ENCODE results near the gene THBS3. TPM values are rescaled to one million over a fixed set of nuclear protein-coding genes. Genes with fewer than 3 reads are reported as not detected.

The THBS3 gene
- total RNA-seq, 2 experiments from 2014 or later, result 25.1 to 26.3 TPM

DNA sequence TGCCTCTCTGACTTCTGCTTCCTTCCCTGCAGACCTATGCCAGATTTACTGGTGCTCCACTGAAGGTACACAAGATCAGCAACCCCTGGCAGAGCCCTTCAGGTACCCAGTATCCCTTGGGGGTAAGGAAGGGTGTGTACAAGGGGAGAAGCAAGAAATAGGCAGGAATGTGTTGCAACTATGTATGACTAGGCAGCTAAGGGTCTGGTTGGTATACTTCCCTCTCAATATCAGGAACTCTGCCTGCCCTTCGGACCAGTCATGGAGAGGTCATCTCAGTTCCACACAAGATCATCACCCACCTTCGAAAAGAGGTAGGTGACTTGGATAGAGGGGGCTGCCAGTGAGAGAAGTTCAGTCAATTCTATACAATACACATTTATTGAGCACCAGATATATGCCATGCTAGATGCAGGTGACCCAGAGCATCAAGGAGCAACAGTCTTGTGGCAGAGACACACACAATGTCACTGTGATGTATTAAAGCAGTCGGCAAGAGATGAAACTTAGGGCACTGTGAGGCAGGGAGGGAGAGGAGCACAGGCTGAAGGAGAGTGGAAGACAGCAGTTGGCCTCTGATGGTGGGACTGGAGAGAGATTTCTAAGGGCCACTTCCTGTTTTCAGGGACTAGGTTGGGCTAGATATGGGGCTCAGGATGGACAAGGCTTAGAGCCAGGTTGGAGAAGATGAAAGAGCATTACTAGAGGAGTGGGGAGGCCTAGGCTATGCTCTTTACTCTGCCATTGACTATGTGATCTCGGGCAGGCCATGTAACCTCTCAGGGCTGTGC lies 2.8 kb upstream of the THBS3 start:
- H3K4me1 Mint-ChIP-seq, result peaks cover 26% of the 10 kb centered on the region
- H3K9me3 Mint-ChIP-seq, result no peaks in the 10 kb centered on the region
- H3K4me3 Mint-ChIP-seq, result peak overlapping the region; percentile 33
- no peak for ATAC-seq (ENCODE audit: low read depth)
- H3K27ac Mint-ChIP-seq, result peak overlapping the region; percentile 5
- POLR2A ChIA-PET, result interaction anchor here (1.8 kb wide), 1 partner anchor 33 kb away, joined by 8 read pairs; no protein-coding TSS in a partner anchor
- H3K36me3 Mint-ChIP-seq, result no peaks in the 10 kb centered on the region
- no peaks in the 10 kb centered on the region for H3K27me3 Mint-ChIP-seq
- no peak for DNase-seq

DNA sequence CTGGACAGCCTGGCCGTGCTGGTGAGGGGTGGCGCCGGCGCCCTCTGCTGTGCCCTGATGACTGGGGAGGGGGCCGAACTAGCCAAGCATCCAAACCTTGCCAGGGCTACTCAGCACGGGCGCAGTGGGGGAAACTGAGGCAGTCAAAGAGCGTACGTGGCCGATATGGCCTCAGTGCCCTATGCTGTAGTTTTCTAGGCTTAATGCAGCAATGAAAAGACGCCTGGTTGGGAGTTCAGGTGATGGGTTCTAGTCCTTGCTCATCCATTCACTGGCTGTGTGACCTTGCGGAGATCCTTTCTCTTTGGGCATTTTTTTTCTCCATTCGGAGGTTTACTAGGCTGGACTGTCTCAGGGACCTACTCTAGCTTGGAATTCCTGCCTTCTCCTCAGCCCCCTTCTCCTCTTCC lies 1.6 kb upstream of the THBS3 start:
- no peak for ATAC-seq (ENCODE audit: low read depth)
- Mint-ChIP-seq H3K4me3 (peak overlapping the region; percentile 90), H3K36me3 (no peaks in the 10 kb centered on the region), H3K9me3 (no peaks in the 10 kb centered on the region), H3K27ac (peak overlapping the region; percentile 90), H3K27me3 (no peaks in the 10 kb centered on the region), H3K4me1 (peaks cover 25% of the 10 kb centered on the region)
- no peak for DNase-seq
- POLR2A ChIA-PET, result interaction anchor here (1.1 to 3.7 kb wide), 9 partner anchors 9 to 41 kb away, joined by 3 to 65 read pairs (median 8); partner anchors contain the start of genes KRTCAP2 and TRIM46

DNA sequence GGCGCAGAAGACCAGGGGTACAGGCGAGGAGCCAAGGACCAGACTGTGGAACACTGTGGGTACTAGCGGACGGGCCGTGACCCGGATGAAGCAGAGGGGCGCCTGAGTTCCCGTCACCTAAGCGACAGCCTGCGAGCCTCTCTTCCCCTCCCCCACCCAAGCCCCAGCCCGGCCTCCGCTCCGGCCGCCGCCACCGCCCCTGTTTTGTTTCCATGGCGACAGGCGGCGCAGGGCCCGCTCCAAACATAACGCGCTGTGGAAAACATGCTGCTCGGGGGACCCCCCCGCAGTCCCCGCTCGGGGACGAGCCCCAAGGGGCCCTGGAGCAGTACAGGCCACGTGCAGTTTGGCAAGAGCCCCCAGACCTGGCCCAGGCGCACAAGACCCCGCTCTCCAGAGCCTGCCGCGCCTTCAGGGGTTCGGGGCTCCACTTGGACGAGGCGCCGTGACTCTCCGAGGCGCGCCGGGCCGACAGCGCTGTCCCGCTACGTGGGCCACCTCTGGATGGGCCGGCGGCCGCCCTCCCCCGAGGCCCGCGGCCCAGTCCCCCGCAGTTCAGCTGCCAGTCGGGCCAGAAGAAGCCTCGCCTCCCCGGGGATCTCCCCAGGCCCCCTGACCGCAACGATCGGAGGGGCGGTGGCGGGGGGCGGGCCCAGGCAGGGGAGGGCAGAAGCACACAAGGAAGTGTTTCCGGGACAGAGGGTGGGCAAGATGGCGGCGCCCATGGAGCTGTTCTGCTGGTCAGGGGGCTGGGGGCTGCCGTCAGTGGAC lies 1.0 kb upstream of the THBS3 start, which contains the start of gene MTX1:
TSS of gene MTX1 (plus strand) at position 155 of the 771 bp plus-strand sequence. CDS start at position 265, 110 bp downstream.
- Mint-ChIP-seq H3K9me3 (no peaks in the 10 kb centered on the region), H3K27ac (peak within 1 kb of the TSS; percentile 90), H3K36me3 (no peaks in the 10 kb centered on the region), H3K4me3 (peak within 1 kb of the TSS; percentile 90), H3K4me1 (peaks cover 25% of the 10 kb centered on the region), H3K27me3 (no peaks in the 10 kb centered on the region)
- ATAC-seq (ENCODE audit: low read depth), result peak; percentile 74
- DNase-seq, result peak; percentile 89
- POLR2A ChIA-PET, result interaction anchor here (1.1 to 3.7 kb wide), 9 partner anchors 10 to 42 kb away, joined by 3 to 65 read pairs (median 8); partner anchors contain the start of genes KRTCAP2 and TRIM46

DNA sequence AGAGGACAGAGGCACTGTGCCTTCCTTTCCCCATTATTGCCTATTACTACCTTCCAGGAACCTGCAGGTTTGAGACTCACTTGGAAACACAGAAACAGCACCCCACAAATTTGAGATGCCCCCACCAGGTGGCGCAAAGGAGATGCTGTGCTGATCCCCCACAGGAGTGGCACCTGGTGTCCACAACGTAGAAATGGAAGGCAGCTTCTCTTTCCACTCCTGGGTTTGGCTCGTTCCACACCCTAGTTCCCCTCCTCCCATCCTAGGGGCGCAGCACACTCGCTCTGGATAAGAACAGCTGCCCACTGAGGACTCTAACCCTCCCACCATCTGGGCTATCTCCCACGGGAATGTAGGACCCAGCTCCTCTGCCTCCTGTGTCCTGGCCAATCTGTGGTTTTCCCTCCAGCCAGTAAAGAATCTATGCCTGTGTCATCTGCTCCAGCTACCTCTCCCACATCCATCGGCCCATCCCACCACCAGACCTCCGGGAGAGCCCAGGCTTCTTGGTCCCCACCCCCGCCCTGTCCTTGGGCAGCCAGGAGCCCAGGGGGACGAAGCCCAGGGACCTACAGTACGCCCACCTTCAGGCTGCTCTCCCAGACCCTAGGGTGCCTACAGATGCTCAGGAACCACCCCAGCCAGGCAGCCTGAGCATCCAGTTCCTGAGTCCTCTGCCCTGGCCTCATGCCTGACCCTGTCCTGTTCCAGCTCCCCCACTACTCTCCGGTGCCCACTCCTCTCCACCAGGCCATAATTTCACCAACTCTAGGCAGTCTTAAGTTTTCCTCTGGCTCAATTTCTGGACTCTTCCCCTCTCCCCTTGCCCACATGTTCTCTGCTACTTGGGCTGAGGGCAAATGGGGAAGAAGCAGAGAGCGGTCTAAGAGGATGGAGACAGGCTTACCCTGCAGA lies 549 bp downstream of the THBS3 start:
- Mint-ChIP-seq H3K36me3 (no peaks in the 10 kb centered on the region), H3K27me3 (no peaks in the 10 kb centered on the region), H3K27ac (peak overlapping the region; percentile 63), H3K9me3 (no peaks in the 10 kb centered on the region), H3K4me3 (peak overlapping the region; percentile 60), H3K4me1 (peaks cover 25% of the 10 kb centered on the region)
- POLR2A ChIA-PET, result interaction anchor here (0.8 to 3.7 kb wide), 9 partner anchors 12 to 43 kb away, joined by 3 to 65 read pairs (median 15); partner anchors contain the start of genes KRTCAP2 and TRIM46
- ATAC-seq (ENCODE audit: low read depth) (peak; percentile 55), DNase-seq (peak; percentile 91)

DNA sequence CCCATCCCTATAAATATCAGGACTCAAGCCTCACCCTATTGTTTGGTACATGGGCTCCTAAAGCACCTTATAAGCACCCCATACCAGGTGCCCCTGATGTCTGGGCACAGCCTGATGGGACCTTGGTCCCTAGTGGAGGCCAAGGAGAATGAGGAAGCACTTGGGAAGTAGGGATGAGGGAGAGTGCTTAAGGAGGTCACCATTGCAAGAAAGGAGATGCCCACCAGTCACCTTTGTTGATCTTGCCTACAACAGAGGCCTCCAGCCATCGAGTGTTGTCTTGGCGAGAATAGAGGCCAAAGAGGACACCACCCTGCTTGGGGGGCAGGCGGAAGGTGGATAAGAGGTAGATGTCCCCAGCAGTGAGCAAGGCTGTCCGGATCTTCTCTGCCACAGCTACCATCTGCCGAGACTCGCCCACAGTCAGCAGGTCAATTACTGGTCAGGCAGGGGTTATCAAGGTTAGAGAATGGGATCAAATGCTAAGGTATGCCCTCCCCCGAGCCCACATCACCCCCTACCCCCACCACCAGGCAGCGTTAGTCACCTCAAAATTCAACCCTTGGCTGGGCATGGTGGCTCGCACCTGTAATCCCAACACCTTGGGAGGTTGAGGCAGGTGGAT lies 1.6 kb downstream of the THBS3 start:
- ATAC-seq (ENCODE audit: low read depth) (no peak), DNase-seq (no peak)
- no peaks in the 10 kb centered on the region for H3K36me3 Mint-ChIP-seq
- POLR2A ChIA-PET, result interaction anchor here (1.4 kb wide), 1 partner anchor 29 kb away, joined by 6 read pairs; no protein-coding TSS in a partner anchor
- H3K27me3 Mint-ChIP-seq, result no peaks in the 10 kb centered on the region
- peaks cover 25% of the 10 kb centered on the region for H3K4me1 Mint-ChIP-seq
- H3K9me3 Mint-ChIP-seq, result no peaks in the 10 kb centered on the region
- H3K27ac Mint-ChIP-seq, result no peak overlapping the region
- no peak overlapping the region for H3K4me3 Mint-ChIP-seq

DNA sequence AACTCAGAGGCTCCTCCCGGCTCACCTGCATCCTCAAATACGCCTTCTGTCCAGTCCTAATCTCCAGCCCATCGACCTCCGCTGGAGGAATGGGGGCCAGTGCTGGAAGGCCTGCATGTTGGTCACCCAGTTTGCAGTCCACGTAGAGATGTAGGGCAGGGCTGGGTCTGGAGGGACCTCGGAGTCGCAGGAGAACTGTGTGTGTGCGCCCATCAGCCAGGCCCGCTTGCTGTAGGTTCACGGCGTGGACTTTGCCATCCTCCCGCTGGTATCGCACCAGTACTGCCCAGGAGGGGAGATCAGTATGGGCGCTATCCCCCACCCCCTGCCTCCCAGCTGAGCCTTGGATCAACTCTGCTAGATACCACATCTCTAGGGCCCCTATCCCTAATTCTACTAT lies 2.7 kb downstream of the THBS3 start:
- no peaks in the 10 kb centered on the region for H3K36me3 Mint-ChIP-seq
- H3K27ac Mint-ChIP-seq, result no peak overlapping the region
- no peaks in the 10 kb centered on the region for H3K27me3 Mint-ChIP-seq
- no peaks in the 10 kb centered on the region for H3K9me3 Mint-ChIP-seq
- H3K4me1 Mint-ChIP-seq, result peaks cover 21% of the 10 kb centered on the region
- DNase-seq (no peak), ATAC-seq (ENCODE audit: low read depth) (no peak)
- no peak overlapping the region for H3K4me3 Mint-ChIP-seq
- POLR2A ChIA-PET, result interaction anchor here (1.4 kb wide), 1 partner anchor 11 kb away, joined by 3 read pairs; no protein-coding TSS in a partner anchor

DNA sequence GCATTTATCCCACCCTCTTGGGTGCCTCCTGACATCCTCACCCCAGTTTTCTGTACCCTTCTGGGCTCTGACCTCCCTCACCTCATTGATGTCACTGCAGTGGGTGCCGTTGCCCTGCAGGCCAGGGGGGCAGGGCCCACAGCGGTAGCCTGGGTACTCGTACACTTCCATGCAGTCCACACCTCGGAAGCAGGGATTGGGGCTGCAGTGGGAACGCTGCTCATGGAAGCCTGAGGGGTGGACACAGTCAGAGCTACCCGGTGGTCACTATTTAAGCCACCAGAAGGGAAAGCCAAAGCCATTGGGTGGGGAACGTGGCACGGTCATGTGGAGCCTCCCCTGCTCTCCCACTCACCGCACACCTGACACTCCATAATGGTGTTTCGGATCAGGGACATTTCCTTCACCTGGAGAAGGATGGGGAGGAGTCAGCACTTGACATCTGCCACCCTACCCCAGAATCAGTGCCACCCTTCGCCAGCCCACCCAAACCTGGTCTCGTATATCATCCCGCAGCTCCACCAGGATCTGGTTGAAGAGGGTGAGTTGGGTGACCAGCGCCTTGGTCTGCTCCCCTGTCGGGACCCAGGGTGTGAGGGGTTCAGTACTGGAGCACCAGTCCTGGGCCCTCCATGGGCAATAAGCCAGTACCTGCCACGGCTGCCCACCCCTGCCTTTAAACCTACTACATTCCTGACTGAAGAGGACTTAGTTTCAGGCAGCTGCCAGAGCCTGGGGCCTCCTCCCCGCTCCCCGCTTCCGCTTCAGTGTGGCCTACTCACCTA lies 4.8 kb downstream of the THBS3 start:
- Mint-ChIP-seq H3K4me3 (no peak overlapping the region), H3K9me3 (no peaks in the 10 kb centered on the region), H3K27ac (no peak overlapping the region), H3K36me3 (no peaks in the 10 kb centered on the region), H3K4me1 (peaks cover 11% of the 10 kb centered on the region), H3K27me3 (no peaks in the 10 kb centered on the region)
- ATAC-seq (ENCODE audit: low read depth) (no peak), DNase-seq (no peak)
- POLR2A ChIA-PET, result interaction anchor here (1.9 kb wide), 1 partner anchor 8 kb away, joined by 9 read pairs; no protein-coding TSS in a partner anchor

DNA sequence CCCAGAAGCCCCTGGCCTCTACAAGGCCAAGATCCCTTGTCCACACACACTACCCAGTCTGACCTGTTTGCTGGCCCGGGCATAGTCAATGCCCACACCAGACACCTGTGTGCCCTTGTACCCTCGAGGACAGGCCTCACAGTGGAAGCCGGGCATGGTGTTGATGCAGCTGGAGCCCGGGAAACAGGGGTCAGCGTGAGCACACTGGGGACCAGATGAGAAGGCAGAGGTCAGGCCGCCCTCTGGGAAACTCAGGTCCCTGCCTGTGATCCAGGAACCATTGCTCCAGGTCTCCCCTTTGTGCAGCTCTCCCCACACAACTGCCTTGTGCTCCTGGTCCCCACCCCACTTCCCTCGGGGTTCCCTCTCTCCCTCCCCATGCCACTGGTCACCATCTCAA lies 5.5 kb downstream of the THBS3 start:
- Mint-ChIP-seq H3K4me3 (no peak overlapping the region), H3K27me3 (no peaks in the 10 kb centered on the region), H3K9me3 (no peaks in the 10 kb centered on the region), H3K36me3 (no peaks in the 10 kb centered on the region), H3K27ac (no peak overlapping the region), H3K4me1 (peaks cover 6% of the 10 kb centered on the region)
- POLR2A ChIA-PET, result no interaction called here
- DNase-seq (no peak), ATAC-seq (ENCODE audit: low read depth) (no peak)

DNA sequence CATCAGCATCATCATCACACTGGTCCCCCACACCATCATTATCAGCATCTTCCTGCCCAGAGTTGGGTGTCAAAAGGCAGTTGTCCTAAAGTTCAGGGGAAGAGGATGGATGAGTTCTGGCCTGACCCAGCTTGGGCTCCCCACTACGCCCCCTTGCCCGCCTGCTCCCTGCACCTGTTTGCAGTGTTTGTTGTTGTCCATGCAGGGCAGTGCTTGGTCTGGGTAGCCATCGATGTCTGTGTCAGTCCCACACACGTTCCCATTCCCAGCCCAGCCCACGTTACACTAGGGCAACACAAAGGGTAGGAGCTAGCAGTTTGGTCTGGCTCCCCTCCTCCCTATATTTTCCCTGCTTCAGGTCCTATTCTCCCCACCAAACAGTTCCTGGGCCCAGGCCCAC lies 6.8 kb downstream of the THBS3 start:
- DNase-seq (no peak), ATAC-seq (ENCODE audit: low read depth) (no peak)
- POLR2A ChIA-PET, result no interaction called here
- no peaks in the 10 kb centered on the region for H3K36me3 Mint-ChIP-seq
- no peak overlapping the region for H3K27ac Mint-ChIP-seq
- H3K9me3 Mint-ChIP-seq, result no peaks in the 10 kb centered on the region
- no peak overlapping the region for H3K4me3 Mint-ChIP-seq
- H3K4me1 Mint-ChIP-seq, result no peaks in the 10 kb centered on the region
- no peaks in the 10 kb centered on the region for H3K27me3 Mint-ChIP-seq

DNA sequence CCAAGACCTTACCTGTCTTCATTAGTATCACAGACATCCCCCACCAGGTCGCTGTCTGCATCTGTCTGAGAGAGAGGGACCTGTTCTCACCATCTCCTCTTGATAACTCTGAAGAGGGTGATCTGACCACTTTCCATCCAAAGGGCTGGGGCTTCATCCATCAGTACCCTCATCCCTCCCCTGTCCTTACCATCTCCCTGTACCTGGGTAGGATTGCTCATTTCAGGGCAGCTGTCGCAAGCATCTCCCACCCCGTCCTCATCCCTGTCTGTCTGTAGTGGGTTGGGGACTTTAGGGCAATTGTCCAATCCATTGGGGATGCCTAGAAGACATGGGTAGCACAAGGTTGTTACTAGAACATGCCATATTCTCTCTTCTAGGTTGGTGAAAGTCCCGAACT lies 7.9 kb downstream of the THBS3 start:
- no peaks in the 10 kb centered on the region for H3K36me3 Mint-ChIP-seq
- H3K27ac Mint-ChIP-seq, result no peak overlapping the region
- no peaks in the 10 kb centered on the region for H3K9me3 Mint-ChIP-seq
- ATAC-seq (ENCODE audit: low read depth) (no peak), DNase-seq (no peak)
- no peak overlapping the region for H3K4me3 Mint-ChIP-seq
- no peaks in the 10 kb centered on the region for H3K27me3 Mint-ChIP-seq
- peaks cover 4% of the 10 kb centered on the region for H3K4me1 Mint-ChIP-seq
- POLR2A ChIA-PET, result no interaction called here

DNA sequence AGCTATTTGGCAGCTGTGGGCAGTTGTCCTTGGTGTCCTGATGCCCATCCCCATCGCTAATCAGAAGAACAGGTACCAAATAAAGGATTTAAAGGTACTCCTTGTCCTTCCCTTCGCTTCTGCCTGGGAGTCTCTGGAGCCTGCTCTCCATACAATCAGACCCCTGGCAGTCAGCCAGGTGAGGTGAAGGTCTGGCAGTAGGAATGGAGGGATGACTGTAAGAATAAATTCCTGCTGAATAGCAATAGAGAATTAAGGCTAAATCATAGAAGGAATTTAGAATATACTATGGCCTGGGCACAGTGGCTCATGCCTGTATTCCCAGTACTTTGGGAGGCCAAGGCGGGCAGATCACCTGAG lies 9.2 kb downstream of the THBS3 start:
- no peak overlapping the region for H3K27ac Mint-ChIP-seq
- no peaks in the 10 kb centered on the region for H3K36me3 Mint-ChIP-seq
- DNase-seq, result no peak
- no peak for ATAC-seq (ENCODE audit: low read depth)
- no peak overlapping the region for H3K4me3 Mint-ChIP-seq
- POLR2A ChIA-PET, result no interaction called here
- H3K4me1 Mint-ChIP-seq, result peaks cover 14% of the 10 kb centered on the region
- H3K9me3 Mint-ChIP-seq, result no peaks in the 10 kb centered on the region
- H3K27me3 Mint-ChIP-seq, result no peaks in the 10 kb centered on the region
